Brain pericyte (primary cell): ENCODE results near the gene PIWIL4.
A peak's percentile ranks its signal among the peaks of the same experiment; 100 is the strongest.

Experiments used
- DNase-seq: peaks from one replicate; pipeline ENCODE4 v3.0.0-alpha.2; 2012; ENCODE audit warnings: low read depth, low spot score

Gene PIWIL4

DNA sequence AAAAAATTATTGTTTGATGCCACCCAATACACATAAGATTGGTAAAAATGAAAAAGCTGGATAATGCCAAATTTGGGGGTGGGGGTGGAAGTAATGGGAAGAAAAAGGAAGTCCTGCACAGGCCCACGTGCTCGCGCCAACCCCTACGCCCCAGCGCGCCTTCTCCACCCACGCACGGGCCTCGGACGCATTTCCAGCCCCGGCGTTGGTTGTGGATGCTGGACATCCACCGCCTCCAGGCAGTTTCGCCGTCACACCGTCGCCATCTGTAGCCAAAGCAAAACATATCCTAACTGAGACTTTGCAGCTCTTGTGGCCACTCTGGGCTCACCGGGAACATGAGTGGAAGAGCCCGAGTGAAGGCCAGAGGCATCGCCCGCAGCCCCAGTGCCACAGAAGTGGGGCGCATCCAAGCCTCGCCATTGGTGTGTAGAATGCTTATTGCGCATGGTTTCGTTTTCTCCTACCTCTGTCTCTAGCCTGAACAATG is at the start of gene PIWIL4:
Gene PIWIL4, plus strand, starts transcription at position 188 of the 490 bp plus-strand sequence. Its CDS starts 151 bp downstream, at position 339.
- no peak for DNase-seq

DNA sequence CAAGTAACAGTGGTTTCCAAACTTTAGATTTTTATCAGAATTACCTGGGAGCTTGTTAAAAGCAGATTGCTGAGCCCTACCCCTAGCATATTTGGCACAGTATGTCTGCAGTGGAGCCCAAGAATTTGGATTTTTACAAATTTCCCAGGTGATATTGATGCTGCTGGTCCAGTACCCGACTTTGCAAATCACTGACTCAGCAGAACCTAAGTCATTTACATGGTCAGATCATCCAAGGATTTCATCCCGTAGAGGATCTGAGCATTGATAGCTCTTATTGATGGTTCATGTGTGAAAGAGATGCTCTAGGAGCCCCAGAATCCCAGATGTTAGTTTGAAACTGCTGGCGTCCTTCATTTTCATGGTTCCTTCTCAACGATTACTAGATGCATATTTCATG is 48.9 kb upstream of the PIWIL4 start:
- DNase-seq = no peak

DNA sequence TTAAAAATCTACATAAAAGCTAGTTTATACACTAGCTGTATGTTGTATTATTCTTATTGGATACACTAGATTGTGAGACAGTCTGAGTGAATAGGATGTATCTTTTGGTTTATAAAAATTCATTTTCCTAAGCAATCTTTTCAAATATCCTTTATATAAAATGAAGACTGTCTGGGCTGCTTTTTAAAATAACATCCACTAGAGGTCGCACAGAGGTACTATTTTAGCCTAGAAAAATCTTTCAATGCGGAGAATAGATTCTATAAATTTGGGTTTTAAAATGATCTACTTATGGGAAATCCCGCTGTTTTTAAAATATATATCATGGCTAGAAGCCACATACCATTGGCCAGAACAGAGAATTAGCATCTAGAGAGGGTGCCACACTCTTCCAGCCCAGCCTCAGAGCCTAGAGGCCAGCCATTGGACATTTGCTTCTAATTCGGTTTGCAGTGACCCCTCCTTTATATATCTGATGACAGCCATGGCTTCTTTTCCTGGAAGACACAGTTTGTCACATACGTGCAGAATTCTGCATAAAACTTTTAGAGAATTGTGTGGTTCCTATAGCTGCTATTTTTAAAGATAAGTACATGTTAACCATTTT is 47.6 kb upstream of the PIWIL4 start:
- DNase-seq = no peak

DNA sequence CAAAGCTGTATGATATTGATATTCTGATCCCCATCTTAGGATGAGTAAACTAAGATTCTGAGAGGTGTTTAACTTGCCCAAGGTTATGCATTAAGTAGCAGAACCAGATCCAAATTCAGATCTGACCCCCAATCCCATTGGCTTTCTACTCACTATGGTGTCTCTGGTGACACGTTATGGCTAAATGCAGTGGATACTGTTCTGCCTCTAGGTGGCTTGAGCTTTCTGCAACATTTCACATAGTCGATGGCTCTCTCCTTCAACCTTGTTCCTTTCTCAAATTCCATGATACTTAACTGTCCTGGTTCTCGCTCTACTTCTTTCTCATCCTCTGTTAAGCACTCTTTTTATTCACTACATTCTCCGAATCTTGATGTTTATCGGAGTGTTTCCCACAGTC is 45.5 kb upstream of the PIWIL4 start:
- DNase-seq = no peak

DNA sequence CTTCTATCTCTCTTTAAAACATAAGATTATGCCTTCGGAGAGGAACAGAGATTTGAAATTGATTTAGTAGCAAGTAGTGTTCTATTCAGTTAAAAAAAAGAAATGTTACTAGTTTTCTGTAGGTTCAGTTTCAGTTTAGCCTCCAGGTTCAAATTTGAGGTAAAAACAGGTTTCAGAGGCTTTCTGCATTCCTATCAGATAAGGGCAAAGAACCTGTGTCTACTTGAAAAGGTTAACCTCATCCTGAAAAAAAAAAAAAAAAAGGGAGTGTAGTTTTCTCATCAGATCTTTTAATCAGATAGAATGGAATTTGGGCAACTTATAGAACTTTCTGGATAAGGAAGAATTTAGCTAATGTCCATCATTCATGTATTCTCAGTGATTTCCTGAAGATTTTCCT is 42.8 kb upstream of the PIWIL4 start:
- DNase-seq = no peak

DNA sequence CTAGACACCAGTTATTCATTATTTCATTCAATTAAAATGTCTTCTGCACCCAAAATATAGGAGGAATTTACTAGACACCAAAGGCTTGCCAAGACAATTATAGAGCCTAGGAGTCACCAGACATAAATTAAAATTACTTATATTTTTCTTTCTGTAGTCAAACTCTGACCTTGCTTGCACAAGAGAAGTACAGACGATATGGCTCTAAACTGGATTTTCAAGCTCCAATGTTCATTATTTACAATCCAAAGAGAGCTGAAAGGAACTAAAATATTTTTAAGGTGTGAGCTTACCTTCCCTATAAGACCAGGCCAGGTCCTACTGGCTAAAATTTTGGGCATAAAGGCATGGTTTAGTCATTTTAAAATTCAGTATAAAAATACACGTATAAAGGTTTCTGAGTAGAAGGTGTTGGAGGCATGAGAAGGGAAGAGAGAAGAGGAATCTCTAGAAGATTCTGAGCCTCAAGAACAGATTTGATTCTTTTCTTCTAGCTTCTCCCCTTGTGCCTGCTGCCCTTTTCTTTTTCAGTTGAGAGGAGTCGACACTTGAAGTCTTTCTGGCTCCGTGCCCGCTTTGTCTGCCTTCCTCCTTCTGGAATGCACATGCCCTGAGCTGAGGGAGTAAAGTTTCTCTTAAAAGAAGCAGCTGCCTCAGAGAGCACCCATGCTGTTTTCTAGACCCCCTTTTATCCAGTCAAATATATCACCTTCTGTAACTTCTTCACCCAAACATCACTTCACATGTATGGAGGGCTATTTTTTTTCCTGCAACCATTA is 41.4 kb upstream of the PIWIL4 start:
- DNase-seq = no peak

DNA sequence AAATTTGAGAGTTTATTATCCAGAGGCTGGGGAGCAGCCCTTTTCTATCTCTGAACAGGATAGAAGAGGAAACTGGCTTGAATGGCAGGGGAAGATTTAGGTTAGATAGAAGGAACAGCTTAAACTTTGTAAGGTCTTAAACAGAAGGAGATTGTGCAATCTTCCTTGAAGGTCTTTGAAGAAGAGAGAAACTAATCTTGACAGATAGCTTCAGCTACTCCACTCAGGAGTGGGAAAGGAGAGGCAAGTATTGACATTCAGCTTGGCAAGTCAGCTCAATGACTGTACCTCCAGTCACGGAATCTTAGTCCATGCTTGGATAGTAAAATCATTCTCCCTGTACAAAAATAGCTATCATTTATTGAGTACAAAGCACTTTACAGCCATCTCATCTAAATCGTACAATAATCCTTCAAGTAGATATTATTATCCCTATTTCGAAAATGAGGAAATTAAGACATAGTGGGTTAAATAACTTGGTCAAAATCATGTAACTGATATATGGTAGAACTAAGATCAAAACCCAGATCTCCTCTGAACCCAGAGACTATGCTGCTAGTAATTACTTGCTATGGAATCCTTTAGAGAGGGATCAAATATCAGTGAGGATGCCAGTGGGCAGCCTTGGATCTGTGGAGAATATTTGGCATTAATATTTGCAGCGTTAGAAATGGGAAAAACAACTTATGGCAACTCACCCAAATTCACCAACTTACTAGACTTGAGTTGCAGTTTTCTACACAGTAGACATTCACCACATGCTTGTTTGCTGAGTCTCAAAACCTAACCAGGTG is 40.3 kb upstream of the PIWIL4 start:
- no peak for DNase-seq

DNA sequence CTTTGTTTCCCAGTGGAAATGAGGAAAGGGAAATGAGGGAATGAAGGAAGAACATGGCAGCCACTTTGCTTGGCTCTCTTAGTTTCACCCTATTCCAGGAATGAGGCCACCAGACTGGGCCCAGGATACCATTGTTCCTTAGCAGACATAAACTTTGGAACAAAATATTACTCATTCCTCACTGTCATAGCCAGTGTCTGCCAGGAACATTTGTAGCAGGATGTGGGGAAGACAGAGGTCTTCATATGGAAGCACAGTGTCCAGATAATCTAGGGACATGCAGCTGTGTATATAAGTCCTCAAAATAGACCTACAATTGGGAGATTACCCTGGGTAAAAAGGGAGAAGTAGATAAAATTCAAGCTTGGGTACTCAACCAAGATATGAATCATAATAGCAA is 38.6 kb upstream of the PIWIL4 start:
- no peak for DNase-seq

DNA sequence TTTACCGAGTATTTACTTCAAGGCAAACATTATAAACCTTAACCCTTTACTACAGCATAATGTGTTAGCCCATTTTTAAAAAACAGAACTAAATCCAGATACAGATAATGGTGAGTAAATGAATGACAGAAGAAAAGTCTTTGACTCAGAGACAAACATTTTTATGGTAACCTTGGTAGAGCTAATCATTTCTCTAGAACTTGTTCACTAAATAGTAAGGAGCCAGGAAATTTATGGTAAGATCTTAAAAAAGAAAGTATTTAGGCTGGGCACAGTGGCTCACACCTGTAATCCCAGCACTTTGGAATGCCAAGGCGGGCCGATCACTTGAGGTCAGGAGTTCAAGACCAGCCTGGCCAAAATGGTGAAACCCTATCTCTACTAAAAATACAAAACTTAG is 35.0 kb upstream of the PIWIL4 start:
- no peak for DNase-seq

DNA sequence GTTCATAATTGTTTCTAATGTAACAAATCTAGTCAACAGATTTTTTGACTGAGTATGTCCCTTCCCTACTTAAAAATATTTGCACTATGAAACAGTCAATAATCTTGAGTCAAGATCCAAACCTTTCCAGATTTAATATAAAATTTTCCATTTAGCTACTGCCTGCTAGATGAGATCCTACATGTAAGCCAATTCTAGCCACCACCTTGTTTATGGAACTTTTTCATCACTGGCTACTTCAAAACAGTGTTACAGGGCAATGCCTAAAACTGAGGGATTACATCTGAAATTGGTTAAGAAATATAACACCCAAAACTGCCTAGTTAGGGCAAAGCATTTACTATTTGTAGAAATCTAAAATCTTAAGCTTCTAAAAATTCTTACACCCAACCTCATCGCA is 34.0 kb upstream of the PIWIL4 start:
- no peak for DNase-seq

DNA sequence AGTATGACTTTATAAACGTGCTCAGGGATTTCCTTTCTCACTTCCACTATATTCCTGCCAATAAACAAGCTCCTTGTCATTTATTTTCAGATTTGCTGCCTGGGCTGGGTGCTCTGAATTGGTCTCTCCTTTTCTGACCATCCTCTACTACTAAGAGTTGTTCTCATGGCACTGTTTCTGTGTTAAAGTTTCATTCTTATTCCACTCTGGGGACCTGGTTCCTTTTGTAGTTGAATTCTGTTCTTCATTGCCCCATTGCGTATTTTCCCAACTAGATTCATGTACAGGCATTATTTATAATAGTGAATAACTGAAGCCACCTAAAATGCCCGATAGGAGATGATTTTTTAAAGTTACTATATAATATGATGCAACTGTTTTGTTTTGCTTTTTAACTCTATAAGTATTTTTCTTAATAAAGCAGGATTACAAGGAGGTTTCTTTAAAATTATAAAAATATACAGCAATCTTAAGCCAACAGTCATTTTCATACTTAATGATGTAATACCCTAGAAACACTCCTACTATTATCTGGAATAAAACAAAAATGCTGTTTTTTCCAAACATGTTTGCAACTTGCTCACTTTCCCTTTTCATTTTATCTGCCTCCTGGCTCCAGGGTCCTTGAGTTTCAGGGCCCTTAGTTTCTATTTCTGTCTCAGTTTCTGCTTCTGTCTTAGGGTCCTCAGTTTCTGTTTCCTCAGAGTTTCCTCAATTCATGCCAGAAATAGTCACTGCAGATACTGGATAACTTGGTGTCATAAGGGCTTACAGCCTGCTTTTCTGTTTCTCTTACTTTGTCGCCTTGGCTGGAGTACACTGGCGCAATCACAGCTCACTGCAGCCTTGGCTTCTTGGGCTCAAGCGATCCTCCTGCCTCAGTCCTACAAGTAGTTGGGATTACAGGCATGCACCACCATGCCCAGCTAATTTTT is 33.2 kb upstream of the PIWIL4 start:
- no peak for DNase-seq

DNA sequence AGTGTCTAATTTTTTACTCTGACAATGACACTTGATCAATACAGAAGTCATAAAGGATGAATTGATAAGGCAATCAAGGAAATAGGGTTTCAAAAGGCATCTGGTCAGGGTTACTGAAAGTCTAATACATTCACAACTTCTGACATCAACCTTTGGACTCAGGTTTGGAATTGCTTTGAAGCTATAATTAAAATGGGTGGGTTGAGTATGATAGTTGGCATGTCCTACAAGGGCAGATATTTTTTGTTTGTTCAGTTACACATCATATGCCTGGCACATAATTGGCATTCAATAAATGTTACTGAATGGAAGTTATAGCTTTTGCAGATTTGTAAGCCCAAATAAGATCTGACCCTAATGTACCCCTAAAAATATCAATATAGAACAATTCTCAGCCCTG is 30.8 kb upstream of the PIWIL4 start:
- no peak for DNase-seq

DNA sequence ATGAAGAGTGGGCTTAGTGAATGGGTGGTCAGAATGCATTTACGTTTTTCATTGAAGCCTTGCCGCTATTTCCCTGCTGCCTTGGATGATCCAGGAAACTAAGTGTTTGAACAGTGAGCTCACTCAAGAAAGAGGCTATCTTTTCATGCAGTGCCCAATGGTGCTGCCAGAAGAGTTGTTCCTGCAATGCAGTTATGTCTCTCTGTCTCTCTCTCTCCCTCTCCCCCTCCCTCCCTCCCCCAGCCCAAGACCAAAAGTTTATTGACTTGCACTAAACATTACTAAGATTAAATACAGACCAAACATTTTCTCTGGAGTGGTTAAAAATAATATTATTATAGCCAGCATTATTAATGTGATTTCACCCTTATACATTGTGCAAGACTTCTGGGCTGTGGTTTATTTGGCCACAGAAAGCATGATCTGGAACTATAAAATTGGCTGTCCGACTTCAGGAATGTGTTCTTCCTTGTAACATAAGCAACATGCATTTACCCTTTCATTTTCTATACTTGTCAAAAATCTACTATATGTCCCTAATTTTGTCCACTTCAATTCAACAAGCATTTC is 30.1 kb upstream of the PIWIL4 start:
- DNase-seq = no peak

DNA sequence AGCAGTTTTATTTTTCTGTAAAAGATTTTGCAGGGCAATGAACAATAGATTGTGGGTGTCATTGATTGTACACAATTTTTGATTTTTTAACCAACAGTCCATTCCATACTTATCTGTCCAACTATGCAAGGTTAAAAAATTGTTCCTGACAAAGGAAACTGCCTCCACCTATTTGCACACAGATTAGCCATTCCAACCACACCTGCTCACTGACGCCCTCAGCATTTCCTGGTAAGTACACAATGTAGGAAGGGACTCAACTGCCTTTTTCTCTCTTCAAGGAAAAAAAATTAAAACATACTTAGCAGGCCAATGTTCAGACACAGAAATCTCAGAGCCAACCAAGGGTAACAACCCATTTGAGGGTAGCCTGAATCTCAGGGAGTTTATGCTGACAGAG is 27.7 kb upstream of the PIWIL4 start:
- no peak for DNase-seq

DNA sequence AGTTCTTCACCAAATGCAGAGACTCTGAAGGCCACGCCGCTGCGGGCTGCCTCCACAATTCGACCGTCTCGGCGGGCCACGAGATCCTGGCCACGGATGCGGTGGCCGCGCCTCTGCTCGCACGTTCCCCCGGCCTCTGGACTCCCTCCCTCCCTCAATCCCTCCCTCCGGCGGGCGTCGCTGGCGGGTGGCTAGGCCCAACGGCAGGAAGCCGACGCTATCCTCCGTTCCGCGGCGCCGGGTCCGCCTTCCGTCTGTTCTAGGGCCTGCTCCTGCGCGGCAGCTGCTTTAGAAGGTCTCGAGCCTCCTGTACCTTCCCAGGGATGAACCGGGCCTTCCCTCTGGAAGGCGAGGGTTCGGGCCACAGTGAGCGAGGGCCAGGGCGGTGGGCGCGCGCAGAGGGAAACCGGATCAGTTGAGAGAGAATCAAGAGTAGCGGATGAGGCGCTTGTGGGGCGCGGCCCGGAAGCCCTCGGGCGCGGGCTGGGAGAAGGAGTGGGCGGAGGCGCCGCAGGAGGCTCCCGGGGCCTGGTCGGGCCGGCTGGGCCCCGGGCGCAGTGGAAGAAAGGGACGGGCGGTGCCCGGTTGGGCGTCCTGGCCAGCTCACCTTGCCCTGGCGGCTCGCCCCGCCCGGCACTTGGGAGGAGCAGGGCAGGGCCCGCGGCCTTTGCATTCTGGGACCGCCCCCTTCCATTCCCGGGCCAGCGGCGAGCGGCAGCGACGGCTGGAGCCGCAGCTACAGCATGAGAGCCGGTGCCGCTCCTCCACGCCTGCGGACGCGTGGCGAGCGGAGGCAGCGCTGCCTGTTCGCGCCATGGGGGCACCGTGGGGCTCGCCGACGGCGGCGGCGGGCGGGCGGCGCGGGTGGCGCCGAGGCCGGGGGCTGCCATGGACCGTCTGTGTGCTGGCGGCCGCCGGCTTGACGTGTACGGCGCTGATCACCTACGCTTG is 23.2 kb upstream of the PIWIL4 start, which contains the start of gene FUT4:
Gene FUT4, plus strand, starts transcription at position 227 of the 951 bp plus-strand sequence. Its CDS starts 213 bp downstream, at position 440.
- DNase-seq = peak; percentile 56

DNA sequence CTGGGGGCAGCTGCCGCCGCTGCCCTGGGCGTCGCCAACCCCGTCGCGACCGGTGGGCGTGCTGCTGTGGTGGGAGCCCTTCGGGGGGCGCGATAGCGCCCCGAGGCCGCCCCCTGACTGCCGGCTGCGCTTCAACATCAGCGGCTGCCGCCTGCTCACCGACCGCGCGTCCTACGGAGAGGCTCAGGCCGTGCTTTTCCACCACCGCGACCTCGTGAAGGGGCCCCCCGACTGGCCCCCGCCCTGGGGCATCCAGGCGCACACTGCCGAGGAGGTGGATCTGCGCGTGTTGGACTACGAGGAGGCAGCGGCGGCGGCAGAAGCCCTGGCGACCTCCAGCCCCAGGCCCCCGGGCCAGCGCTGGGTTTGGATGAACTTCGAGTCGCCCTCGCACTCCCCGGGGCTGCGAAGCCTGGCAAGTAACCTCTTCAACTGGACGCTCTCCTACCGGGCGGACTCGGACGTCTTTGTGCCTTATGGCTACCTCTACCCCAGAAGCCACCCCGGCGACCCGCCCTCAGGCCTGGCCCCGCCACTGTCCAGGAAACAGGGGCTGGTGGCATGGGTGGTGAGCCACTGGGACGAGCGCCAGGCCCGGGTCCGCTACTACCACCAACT is 22.4 kb upstream of the PIWIL4 start:
- DNase-seq = no peak

DNA sequence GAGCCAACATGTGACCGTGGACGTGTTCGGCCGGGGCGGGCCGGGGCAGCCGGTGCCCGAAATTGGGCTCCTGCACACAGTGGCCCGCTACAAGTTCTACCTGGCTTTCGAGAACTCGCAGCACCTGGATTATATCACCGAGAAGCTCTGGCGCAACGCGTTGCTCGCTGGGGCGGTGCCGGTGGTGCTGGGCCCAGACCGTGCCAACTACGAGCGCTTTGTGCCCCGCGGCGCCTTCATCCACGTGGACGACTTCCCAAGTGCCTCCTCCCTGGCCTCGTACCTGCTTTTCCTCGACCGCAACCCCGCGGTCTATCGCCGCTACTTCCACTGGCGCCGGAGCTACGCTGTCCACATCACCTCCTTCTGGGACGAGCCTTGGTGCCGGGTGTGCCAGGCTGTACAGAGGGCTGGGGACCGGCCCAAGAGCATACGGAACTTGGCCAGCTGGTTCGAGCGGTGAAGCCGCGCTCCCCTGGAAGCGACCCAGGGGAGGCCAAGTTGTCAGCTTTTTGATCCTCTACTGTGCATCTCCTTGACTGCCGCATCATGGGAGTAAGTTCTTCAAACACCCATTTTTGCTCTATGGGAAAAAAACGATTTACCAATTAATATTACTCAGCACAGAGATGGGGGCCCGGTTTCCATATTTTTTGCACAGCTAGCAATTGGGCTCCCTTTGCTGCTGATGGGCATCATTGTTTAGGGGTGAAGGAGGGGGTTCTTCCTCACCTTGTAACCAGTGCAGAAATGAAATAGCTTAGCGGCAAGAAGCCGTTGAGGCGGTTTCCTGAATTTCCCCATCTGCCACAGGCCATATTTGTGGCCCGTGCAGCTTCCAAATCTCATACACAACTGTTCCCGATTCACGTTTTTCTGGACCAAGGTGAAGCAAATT is 21.7 kb upstream of the PIWIL4 start:
- DNase-seq = no peak

DNA sequence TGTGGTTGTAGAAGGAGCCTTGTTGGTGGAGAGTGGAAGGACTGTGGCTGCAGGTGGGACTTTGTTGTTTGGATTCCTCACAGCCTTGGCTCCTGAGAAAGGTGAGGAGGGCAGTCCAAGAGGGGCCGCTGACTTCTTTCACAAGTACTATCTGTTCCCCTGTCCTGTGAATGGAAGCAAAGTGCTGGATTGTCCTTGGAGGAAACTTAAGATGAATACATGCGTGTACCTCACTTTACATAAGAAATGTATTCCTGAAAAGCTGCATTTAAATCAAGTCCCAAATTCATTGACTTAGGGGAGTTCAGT is 21.1 kb upstream of the PIWIL4 start:
- no peak for DNase-seq
